K562 (cell line): ENCODE data around the gene PGA3. TPM values are rescaled to one million over a fixed set of nuclear protein-coding genes. Genes with fewer than 3 reads are reported as not detected.

Source experiments
- ATAC-seq: fragments of 200-7000 bp; cut with Tn5 transposase; 3 replicates; pipeline ENCODE4 v1.9.1; 2020; ENCODE audit warnings: moderate library complexity
- BruUV-seq: library from RNA; stranded (reverse); fragments of 400-500 nt; replicated peaks from 2 replicates; lab custom pipeline; 2021; lab: Mats Ljungman, UMichigan
- CTCF ChIA-PET: fragments of 300-600 bp; formaldehyde crosslinking; extraction: SDS; loops from one replicate; lab custom pipeline; 2021; ENCODE audit warnings: low intra/inter-chr PET ratio; lab: Yijun Ruan, JAX
- POLR2A ChIA-PET: fragments of 300-600, 350-650 bp; sonication (Branson Sonifier 250); formaldehyde crosslinking; extraction: SDS; loops from one replicate; lab custom pipeline; 2021; ENCODE audit warnings: antibody characterized with exemption, inconsistent platforms; lab: Yijun Ruan, JAX
- DNase-seq, 4 experiments: peaks; one replicate each; pipeline versions ENCODE4 v3.0.0 to v3.0.0-alpha.2; 2011 to 2018; ENCODE audit warnings: low spot score in 3 of 4, mixed read lengths in 3 of 4; ENCODE audit errors: extremely low read depth in 1 of 4
- FAIRE-seq: peaks from 2 replicates; lab custom pipeline; 2011; peaks lifted over from hg19 to GRCh38; lab: Jason Lieb, UNC
- H2AFZ ChIP-seq: 2 replicates; pipeline ENCODE4 v1.6.0; 2011; ENCODE audit warnings: low read depth, low read length, control low read depth, inconsistent platforms
- H3K27ac ChIP-seq: fragments of 200-600 bp; 3 replicates; pipeline ENCODE4 v1.8.0; 2011; ENCODE audit warnings: low read depth, mild to moderate bottlenecking, control low read depth, inconsistent platforms, low read length, moderate library complexity, mixed read lengths; ENCODE audit errors: extremely low read depth
- H3K27me3 ChIP-seq, 2 experiments: fragments of 300-600 bp in 1 of 2; 2 replicates in 1 of 2; 3 replicates in 1 of 2; pipeline versions ENCODE4 v1.6.0 to v1.8.0; 2011; ENCODE audit warnings: inconsistent platforms in 2 of 2, low read length in 2 of 2, mild to moderate bottlenecking in 1 of 2, mixed read lengths in 1 of 2, moderate library complexity in 1 of 2; ENCODE audit not compliant: control insufficient read depth in 2 of 2, insufficient read depth in 2 of 2
- H3K36me3 ChIP-seq: fragments of 300-600 bp; 3 replicates; pipeline ENCODE4 v1.8.0; 2011; ENCODE audit warnings: mild to moderate bottlenecking, low read length, inconsistent platforms; ENCODE audit not compliant: control insufficient read depth, insufficient read depth
- H3K4me1 ChIP-seq, 2 experiments: fragments of 200-600 bp in 1 of 2; replicated peaks in 1 of 2; 2 replicates in 1 of 2; 3 replicates in 1 of 2; pipeline versions ENCODE4 v1.5.1 to v1.8.0; 2011; ENCODE audit warnings: inconsistent platforms in 2 of 2, low read length in 2 of 2, mild to moderate bottlenecking in 1 of 2, mixed read lengths in 1 of 2, moderate library complexity in 1 of 2; ENCODE audit not compliant: control insufficient read depth in 2 of 2, insufficient read depth in 2 of 2
- H3K4me2 ChIP-seq: 2 replicates; pipeline ENCODE4 v1.6.1; 2011; ENCODE audit warnings: low read length, control low read depth, inconsistent platforms, mixed read lengths; ENCODE audit not compliant: insufficient read depth
- H3K4me3 ChIP-seq: fragments of 200-600 bp; sonication (generic), shearing (Covaris generic); 2 replicates; pipeline ENCODE4 v1.5.1; 2016; ENCODE audit warnings: control low read depth, inconsistent platforms
- H3K79me2 ChIP-seq: fragments of 200-600 bp; 3 replicates; pipeline ENCODE4 v1.8.0; 2011; ENCODE audit warnings: low read length, inconsistent platforms; ENCODE audit not compliant: control insufficient read depth, insufficient read depth
- H3K9ac ChIP-seq, 2 experiments: 2 replicates each; pipeline versions ENCODE4 v1.6.0 to v1.6.1; 2011; ENCODE audit warnings: low read depth in 2 of 2, low read length in 2 of 2, control low read depth in 1 of 2, inconsistent platforms in 1 of 2, mild to moderate bottlenecking in 1 of 2, mixed read lengths in 1 of 2; ENCODE audit not compliant: insufficient read depth in 1 of 2
- H3K9me1 ChIP-seq: one replicate; pipeline ENCODE4 v1.6.0; 2011; ENCODE audit warnings: inconsistent platforms, mild to moderate bottlenecking, low read length, moderate library complexity; ENCODE audit not compliant: control insufficient read depth, insufficient read depth
- H3K9me3 ChIP-seq: replicated peaks from 2 replicates; pipeline ENCODE4 v1.5.1; 2011; ENCODE audit warnings: low read depth, low read length, inconsistent platforms; ENCODE audit not compliant: control insufficient read depth, insufficient read depth
- H4K20me1 ChIP-seq: replicated peaks from 2 replicates; pipeline ENCODE4 v1.6.1; 2011; ENCODE audit warnings: low read length, inconsistent platforms, mixed read lengths; ENCODE audit not compliant: control insufficient read depth, insufficient read depth
- CAMTA2 ChIP-seq: fragments of 250-450 bp; sonication (Bioruptor Pico); conservative IDR thresholded peaks from 2 replicates; pipeline ENCODE4 v1.5.1; 2022
- CREB1 ChIP-seq, 2 experiments: sonication (generic) in 1 of 2; formaldehyde crosslinking in 1 of 2; IDR thresholded peaks; 2 replicates each; pipeline versions ENCODE4 v1.6.1 to v1.8.0; 2012 to 2022; ENCODE audit warnings: inconsistent platforms in 1 of 2, mild to moderate bottlenecking in 1 of 2, missing genetic modification reagents in 1 of 2, moderate library complexity in 1 of 2
- HNRNPK ChIP-seq: fragments of 200-400 bp; formaldehyde crosslinking; IDR thresholded peaks from one replicate; pipeline ENCODE4 v1.6.1; 2018; ENCODE audit warnings: mild to moderate bottlenecking, low read depth, low read length; ENCODE audit not compliant: poor library complexity, severe bottlenecking
- JUN ChIP-seq, 2 experiments: sonication (generic) in 1 of 2; formaldehyde crosslinking in 1 of 2; IDR thresholded peaks; 2 replicates each; pipeline versions ENCODE4 v1.6.1 to v1.8.0; 2012 to 2022; ENCODE audit warnings: borderline replicate concordance in 2 of 2, mild to moderate bottlenecking in 2 of 2, improper control_type of control experiment in 1 of 2, low read depth in 1 of 2, low read length in 1 of 2, missing genetic modification reagents in 1 of 2
- KDM4B ChIP-seq, 2 experiments: fragments of 450-650 bp in 1 of 2; sonication (generic) in 1 of 2; IDR thresholded peaks; 2 replicates each; pipeline ENCODE4 v1.6.1; 2016 to 2017; ENCODE audit warnings: borderline replicate concordance in 2 of 2, antibody characterized with exemption in 1 of 2, low read depth in 1 of 2, mild to moderate bottlenecking in 1 of 2
- KLF10 ChIP-seq: fragments of 250-450 bp; sonication (Bioruptor Pico); IDR thresholded peaks from 2 replicates; pipeline ENCODE4 v1.6.1; 2021; ENCODE audit warnings: matching md5 sums
- MAFG ChIP-seq: fragments of 450-650 bp; conservative IDR thresholded peaks from 2 replicates; pipeline ENCODE4 v1.6.1; 2016; ENCODE audit warnings: missing genetic modification characterization, missing compliant biosample characterization
- NFYB ChIP-seq: IDR thresholded peaks from 2 replicates; pipeline ENCODE4 v1.6.1; 2011; ENCODE audit warnings: mild to moderate bottlenecking, moderate library complexity; ENCODE audit not compliant: insufficient read length; ENCODE audit errors: extremely low read depth
- PHF20 ChIP-seq: fragments of 450-650 bp; IDR thresholded peaks from 2 replicates; pipeline ENCODE4 v1.6.1; 2018; ENCODE audit not compliant: partially characterized antibody
- SMC3 ChIP-seq: conservative IDR thresholded peaks from 2 replicates; pipeline ENCODE4 v1.6.1; 2011; ENCODE audit warnings: low read depth, low read length, improper control_type of control experiment; ENCODE audit not compliant: insufficient read depth
- SUPT5H ChIP-seq: fragments of 450-650 bp; IDR thresholded peaks from 2 replicates; pipeline ENCODE4 v1.6.1; 2016
- ZBED1 ChIP-seq: IDR thresholded peaks from 2 replicates; pipeline ENCODE4 v1.6.1; 2014
- ZNF507 ChIP-seq: conservative IDR thresholded peaks from 2 replicates; pipeline ENCODE4 v1.6.1; 2017; ENCODE audit warnings: missing genetic modification characterization, missing compliant biosample characterization
- WGBS: fragments of 100-300 bp; shearing (Covaris generic); methylation state at CpG from one replicate; pipeline ENCODE4 v1.1.6; 2016; ENCODE audit warnings: low coverage, mixed read lengths; ENCODE audit not compliant: insufficient coverage; ENCODE audit errors: missing lambda C conversion rate; 5-methylcytosine and 5-hydroxymethylcytosine counted together
- in situ Hi-C: fragments of 300-500 bp; cut with MboI; formaldehyde crosslinking; loops from 4 replicates; pipeline ENCODE4 v1.15.0; 2018; ENCODE audit warnings: inconsistent platforms, mixed read lengths
- intact Hi-C: fragments of 100-400 bp; cut with micrococcal nuclease; formaldehyde crosslinking; loops from 2 replicates; pipeline ENCODE4 v1.14.2; 2022
- polyA plus RNA-seq, 8 experiments: library from polyadenylated mRNA; depleted of rRNA in 4 of 8; stranded (reverse) in 5 of 8; unstranded in 3 of 8; fragments of >200 nt; fragmentation: Nextera tagmentation in 2 of 8; fragmentation: Illumina TruSeq in 1 of 8; extraction: Ambion mirVana in 2 of 8; extraction: Trizol in 1 of 8; gene quantifications; 2 replicates each; pipeline versions ENCODE4 v1.2.1 to v1.2.3, GENCODE V29; 2011 to 2014; ENCODE audit warnings: inconsistent platforms in 1 of 8, missing spikeins in 1 of 8
- total RNA-seq, 7 experiments: library from RNA; depleted of rRNA in 6 of 7; stranded (reverse); fragments of >200 nt in 6 of 7; fragmentation: Illumina TruSeq in 2 of 7; extraction: Trizol in 2 of 7; gene quantifications; 2 replicates each; pipeline versions ENCODE4 v1.2.1 to v1.2.3, GENCODE V29; 2011 to 2021; ENCODE audit warnings: low replicate concordance in 1 of 7
- TF ChIP-seq, protein P1 (sequence below): conservative IDR thresholded peaks from 2 replicates; pipeline ENCODE4 v1.6.1; 2011; ENCODE audit warnings: low read depth, mild to moderate bottlenecking, low read length; ENCODE audit not compliant: control insufficient read depth
- TF ChIP-seq, protein P2 (sequence below), 2 experiments: fragments of 450-650 bp; conservative IDR thresholded peaks; 2 replicates each; pipeline ENCODE4 v1.6.1; 2017; ENCODE audit warnings: mild to moderate bottlenecking in 2 of 2, moderate library complexity in 2 of 2
- TF ChIP-seq, protein P3 (sequence below): fragments of 250-450 bp; sonication (Bioruptor Pico); IDR thresholded peaks from 2 replicates; pipeline ENCODE4 v1.4.0; 2020; ENCODE audit warnings: mild to moderate bottlenecking, moderate library complexity, borderline replicate concordance

The PGA3 gene
- total and polyA plus RNA-seq, 9 of the 15 experiments (the other 6 are each of a cell fraction or from before 2014, with no cell fraction given) = 0.15 to 0.18 (median 0.18) TPM; not detected in 6

DNA sequence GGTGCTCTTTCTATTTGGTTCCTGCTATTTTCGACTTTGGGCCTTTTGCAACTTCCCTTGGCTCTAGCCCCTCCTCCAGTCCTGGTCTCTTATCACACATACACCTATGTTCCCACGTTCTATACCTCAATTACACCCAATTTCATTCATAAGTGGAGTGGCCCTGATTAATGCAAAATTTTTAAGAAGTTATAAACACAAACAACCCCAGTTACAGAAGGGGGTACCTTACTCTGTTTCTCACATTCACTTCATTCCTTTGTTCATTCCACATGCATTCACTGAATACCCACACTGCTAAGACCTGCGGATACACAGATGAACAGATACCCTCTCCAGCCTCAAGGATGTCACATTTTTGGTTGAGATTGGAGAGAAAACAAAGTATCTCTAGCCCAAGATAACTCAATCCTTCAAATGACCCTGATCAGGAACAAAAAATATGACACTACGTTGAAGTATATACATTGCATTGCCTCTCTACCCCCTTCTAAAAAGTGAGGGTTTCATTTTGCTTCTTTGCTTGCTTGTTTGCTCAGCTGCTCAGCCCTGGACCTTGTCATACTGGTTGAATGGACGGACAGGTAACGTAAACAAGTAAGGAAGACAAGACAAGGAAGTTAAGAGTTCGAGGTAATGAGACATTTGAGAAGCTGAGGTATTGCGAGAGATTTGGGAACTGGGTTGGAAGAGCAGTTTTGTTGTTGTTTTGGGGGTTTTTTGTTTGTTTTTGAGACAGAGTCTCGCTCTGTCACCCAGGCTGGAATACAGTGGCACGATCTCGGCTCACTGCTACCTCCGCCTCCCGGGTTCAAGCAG lies 38.5 kb upstream of the PGA3 start:
- Histone ChIP-seq H3K27me3 (no peaks in the 10 kb centered on the region), H3K36me3 (no peaks in the 10 kb centered on the region), H3K4me3 (no peak overlapping the region), H3K9me3 (no peaks in the 10 kb centered on the region), H3K79me2 (peaks cover 12% of the 10 kb centered on the region), H4K20me1 (no peaks in the 10 kb centered on the region), H2AFZ (peak overlapping the region; percentile 87), H3K4me2 (peak overlapping the region; percentile 53), H3K9me1 (no peaks in the 10 kb centered on the region), H3K4me1 (peaks cover 29 to 39% of the 10 kb centered on the region in 2 experiments), H3K27ac (peak overlapping the region; percentile 70), H3K9ac (peak overlapping the region; percentile 43 to 48; a peak in 3 of 4 replicates)
- FAIRE-seq (no peak), DNase-seq (no peak), ATAC-seq (no peak)
- POLR2A ChIA-PET = no interaction called here
- CTCF ChIA-PET = no interaction called here
- intact Hi-C loops = no loop called here
- no TSS peak for BruUV-seq
- WGBS = 37% methylated on average over 13 of the region's 13 CpGs
- in situ Hi-C loops = no loop called here
- TF ChIP-seq HNRNPK = no peak
- TF ChIP-seq PHF20 = no peak
- TF ChIP-seq CREB1 (IDR thresholded peaks at IDR 0.05) = no peak
- no peak for TF ChIP-seq CREB1 (CRISPR knock-in tag; IDR thresholded peaks at IDR 0.05)
- no peak for TF ChIP-seq ZBED1
- TF ChIP-seq, protein P1, sequence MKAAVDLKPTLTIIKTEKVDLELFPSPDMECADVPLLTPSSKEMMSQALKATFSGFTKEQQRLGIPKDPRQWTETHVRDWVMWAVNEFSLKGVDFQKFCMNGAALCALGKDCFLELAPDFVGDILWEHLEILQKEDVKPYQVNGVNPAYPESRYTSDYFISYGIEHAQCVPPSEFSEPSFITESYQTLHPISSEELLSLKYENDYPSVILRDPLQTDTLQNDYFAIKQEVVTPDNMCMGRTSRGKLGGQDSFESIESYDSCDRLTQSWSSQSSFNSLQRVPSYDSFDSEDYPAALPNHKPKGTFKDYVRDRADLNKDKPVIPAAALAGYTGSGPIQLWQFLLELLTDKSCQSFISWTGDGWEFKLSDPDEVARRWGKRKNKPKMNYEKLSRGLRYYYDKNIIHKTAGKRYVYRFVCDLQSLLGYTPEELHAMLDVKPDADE = no peak
- TF ChIP-seq KDM4B (IDR thresholded peaks at IDR 0.05; ENCODE audit: borderline replicate concordance in 2 of 2, low read depth in 1 of 2) = no peak
- no peak for TF ChIP-seq KLF10 (CRISPR knock-in tag)
- TF ChIP-seq, protein P2, sequence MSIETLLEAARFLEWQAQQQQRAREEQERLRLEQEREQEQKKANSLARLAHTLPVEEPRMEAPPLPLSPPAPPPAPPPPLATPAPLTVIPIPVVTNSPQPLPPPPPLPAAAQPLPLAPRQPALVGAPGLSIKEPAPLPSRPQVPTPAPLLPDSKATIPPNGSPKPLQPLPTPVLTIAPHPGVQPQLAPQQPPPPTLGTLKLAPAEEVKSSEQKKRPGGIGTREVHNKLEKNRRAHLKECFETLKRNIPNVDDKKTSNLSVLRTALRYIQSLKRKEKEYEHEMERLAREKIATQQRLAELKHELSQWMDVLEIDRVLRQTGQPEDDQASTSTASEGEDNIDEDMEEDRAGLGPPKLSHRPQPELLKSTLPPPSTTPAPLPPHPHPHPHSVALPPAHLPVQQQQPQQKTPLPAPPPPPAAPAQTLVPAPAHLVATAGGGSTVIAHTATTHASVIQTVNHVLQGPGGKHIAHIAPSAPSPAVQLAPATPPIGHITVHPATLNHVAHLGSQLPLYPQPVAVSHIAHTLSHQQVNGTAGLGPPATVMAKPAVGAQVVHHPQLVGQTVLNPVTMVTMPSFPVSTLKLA (conservative IDR thresholded peaks at IDR 0.05) = 0 out of 4 replicates have a peak, but pooled peaks of 1 of the 2 experiments have one; percentile 3
- no peak for TF ChIP-seq SMC3
- TF ChIP-seq SUPT5H = no peak
- no peak for TF ChIP-seq JUN (IDR thresholded peaks at IDR 0.05; ENCODE audit: borderline replicate concordance, low read depth, low read length)
- no peak for TF ChIP-seq JUN (CRISPR knock-in tag; IDR thresholded peaks at IDR 0.05; ENCODE audit: borderline replicate concordance)
- TF ChIP-seq CAMTA2 (CRISPR knock-in tag) = no peak
- TF ChIP-seq ZNF507 (tag) = no peak
- TF ChIP-seq, protein P3, sequence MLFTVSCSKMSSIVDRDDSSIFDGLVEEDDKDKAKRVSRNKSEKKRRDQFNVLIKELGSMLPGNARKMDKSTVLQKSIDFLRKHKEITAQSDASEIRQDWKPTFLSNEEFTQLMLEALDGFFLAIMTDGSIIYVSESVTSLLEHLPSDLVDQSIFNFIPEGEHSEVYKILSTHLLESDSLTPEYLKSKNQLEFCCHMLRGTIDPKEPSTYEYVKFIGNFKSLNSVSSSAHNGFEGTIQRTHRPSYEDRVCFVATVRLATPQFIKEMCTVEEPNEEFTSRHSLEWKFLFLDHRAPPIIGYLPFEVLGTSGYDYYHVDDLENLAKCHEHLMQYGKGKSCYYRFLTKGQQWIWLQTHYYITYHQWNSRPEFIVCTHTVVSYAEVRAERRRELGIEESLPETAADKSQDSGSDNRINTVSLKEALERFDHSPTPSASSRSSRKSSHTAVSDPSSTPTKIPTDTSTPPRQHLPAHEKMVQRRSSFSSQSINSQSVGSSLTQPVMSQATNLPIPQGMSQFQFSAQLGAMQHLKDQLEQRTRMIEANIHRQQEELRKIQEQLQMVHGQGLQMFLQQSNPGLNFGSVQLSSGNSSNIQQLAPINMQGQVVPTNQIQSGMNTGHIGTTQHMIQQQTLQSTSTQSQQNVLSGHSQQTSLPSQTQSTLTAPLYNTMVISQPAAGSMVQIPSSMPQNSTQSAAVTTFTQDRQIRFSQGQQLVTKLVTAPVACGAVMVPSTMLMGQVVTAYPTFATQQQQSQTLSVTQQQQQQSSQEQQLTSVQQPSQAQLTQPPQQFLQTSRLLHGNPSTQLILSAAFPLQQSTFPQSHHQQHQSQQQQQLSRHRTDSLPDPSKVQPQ = no peak
- no peak for TF ChIP-seq MAFG
- TF ChIP-seq NFYB = no peak
